H1 (cell line): ENCODE data around the gene RRBP1. TPM values are rescaled to one million over a fixed set of nuclear protein-coding genes. Genes with fewer than 3 reads are reported as not detected.

Experiments
- CBX5 ChIP-seq: fragments of 300-800, 300-1000 bp; sonication (generic); IDR thresholded peaks from 2 replicates; pipeline ENCODE4 v1.7.1; 2016; ENCODE audit warnings: antibody characterized with exemption, low read length, low read depth
- polyA plus RNA-seq, 7 experiments: library from polyadenylated mRNA; depleted of rRNA in 3 of 7; stranded (reverse) in 5 of 7; unstranded in 2 of 7; fragments of >200 nt in 5 of 7; fragments of 200-250 nt in 2 of 7; gene quantifications; 1 replicate in 5 of 7; 2 replicates in 1 of 7; 4 replicates in 1 of 7; pipeline versions ENCODE4 v1.2.1 to v1.2.3, GENCODE V29; 2011 to 2013; ENCODE audit warnings: missing spikeins in 2 of 7, mixed read lengths in 2 of 7
- total RNA-seq: library from RNA; stranded (reverse); fragmentation: NEBNext Ultra II Directional; extraction: Animal tissue kit (Norgen Biotek cat#: 25700); gene quantifications from 2 replicates; pipeline ENCODE4 v1.2.1, GENCODE V29; 2021

Gene RRBP1
- total and polyA plus RNA-seq, 2 of the 8 experiments (the other 6 are each of a cell fraction or from before 2014, with no cell fraction given): 15.9 to 157 TPM

DNA sequence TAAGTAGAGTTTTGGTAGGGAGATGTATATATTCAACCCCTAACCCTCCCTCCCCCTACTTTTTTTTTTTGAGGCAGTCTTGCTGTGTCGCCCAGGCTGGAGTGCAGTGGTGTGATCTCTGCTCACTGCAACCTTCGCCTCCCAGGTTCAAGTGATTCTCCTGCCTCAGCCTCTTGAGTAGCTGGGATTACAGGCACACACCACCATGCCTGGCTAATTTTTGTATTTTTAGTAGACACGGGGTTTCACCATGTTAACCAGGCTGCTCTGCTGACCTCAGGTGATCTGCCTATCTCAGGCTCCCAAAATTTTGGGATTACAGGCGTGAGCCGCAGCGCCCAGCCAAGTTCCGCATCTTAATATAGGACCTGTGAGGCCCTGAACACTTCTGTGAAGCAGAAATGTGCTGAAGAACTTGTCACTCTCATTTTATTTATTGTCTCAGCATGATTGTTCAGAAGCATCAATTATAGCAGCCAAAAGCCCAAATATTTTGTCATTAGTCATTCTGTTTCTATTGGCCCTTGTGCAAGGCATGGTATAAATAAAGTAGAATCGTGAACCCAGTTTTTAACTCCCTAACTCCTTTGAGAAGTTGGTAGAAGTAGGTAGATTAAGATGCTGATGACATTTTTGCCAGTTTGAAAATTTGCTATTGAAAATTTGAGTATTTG lies 92.7 kb downstream of the RRBP1 start (continued):
- no peak for TF ChIP-seq CBX5
